SKM-1 (cell line): Measurements from ENCODE around the gene SHMT2.

Source experiments
- DNase-seq: peaks from one replicate; lab custom pipeline; 2025; ENCODE audit not compliant: unreplicated experiment; lab: John Stamatoyannopoulos, UW

The SHMT2 gene

DNA sequence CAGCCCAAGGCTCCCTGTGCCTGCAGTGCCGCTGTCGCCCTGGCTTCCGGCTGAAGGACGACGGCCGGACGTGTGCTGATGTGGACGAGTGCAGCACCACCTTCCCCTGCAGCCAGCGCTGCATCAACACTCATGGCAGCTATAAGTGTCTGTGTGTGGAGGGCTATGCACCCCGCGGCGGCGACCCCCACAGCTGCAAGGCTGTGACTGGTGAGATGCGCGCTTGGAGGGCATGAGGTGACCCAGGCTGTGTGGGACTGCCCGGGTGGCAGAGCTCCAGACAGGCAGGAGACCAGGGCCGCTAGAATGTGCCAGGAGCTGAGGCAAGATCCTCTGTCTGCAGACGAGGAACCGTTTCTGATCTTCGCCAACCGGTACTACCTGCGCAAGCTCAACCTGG lies 32.6 kb upstream of the SHMT2 start:
- DNase-seq, result no peak

DNA sequence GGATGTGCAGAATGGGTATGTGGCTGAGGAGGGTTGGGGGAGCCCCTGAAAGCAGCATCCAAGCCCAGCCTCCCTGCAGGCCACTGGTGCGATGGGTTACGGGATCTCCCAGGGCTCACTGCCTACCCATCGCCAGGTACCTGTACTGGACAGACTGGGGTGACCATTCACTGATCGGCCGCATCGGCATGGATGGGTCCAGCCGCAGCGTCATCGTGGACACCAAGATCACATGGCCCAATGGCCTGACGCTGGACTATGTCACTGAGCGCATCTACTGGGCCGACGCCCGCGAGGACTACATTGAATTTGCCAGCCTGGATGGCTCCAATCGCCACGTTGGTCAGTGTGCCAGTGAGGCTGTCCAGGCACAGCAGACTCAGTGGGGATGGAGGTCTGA lies 31.2 kb upstream of the SHMT2 start:
- DNase-seq, result no peak

DNA sequence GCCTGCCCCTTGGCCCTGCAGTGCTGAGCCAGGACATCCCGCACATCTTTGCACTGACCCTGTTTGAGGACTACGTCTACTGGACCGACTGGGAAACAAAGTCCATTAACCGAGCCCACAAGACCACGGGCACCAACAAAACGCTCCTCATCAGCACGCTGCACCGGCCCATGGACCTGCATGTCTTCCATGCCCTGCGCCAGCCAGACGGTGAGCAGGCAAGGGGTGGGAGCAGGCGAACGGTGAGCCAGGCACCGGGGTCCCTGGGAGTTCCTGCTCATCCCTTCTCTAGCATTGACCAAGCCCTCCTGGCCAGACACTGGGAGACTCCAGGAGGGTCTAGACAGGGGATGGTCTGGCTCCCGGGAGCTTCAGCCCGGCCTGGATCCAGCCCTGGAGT lies 30.3 kb upstream of the SHMT2 start:
- no peak for DNase-seq

DNA sequence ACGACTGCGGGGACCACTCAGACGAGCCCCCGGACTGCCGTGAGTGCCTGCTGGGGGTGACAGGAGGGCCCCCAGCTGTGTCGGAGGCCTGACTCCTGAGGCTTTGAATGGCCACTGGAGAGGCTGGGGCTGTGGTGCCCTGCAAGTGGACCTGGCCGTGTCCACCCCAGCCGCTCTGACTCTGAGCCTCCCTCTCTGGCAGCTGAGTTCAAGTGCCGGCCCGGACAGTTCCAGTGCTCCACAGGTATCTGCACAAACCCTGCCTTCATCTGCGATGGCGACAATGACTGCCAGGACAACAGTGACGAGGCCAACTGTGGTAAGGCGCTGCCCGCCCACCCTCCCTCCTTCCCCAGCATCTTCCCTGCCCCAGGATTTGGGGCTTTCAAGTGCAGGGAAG lies 29.0 kb upstream of the SHMT2 start:
- DNase-seq, result no peak

DNA sequence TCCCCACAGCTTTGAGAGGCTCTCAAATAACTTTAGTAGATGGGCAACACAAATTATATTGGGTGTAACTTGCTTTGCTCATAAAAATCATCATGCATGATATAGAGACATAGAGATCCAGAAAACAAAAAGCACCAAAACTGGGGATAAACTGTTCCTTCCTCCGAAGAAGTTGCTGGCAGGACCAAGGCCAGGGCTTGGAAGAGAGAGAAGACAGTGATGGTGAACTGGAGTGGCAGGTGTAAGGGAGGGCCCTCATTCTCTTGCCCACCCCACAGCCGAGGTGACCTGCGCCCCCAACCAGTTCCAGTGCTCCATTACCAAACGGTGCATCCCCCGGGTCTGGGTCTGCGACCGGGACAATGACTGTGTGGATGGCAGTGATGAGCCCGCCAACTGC lies 28.3 kb upstream of the SHMT2 start:
- DNase-seq, result no peak

DNA sequence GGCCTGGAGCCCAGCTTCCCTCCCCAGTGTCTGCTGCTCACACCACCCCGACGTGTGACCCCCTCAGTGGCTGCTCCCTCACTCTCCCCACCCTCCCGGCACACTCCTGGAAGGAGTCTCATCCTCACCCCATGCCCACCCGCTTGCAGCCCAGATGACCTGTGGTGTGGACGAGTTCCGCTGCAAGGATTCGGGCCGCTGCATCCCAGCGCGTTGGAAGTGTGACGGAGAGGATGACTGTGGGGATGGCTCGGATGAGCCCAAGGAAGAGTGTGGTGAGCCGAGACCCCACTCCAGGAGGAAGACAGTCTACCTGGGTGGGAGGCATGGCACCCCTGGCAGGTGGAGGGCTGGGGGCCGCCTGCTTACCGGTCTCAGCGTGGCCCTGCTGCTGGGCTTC lies 27.9 kb upstream of the SHMT2 start:
- no peak for DNase-seq

DNA sequence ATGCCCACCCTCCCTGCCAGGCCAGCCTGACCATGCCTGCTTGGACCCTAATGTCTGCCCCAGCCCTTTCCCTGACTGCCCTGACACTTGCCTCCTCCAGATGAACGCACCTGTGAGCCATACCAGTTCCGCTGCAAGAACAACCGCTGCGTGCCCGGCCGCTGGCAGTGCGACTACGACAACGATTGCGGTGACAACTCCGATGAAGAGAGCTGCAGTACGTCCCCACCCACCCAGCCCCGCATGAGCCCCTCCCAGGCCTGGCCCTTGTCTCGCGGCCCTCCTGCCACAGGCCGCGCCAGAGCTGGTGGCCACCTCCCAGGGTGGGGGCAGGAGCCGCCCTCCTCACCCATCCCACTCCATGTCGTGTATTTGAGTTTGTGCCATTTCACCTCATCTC lies 27.2 kb upstream of the SHMT2 start:
- no peak for DNase-seq

DNA sequence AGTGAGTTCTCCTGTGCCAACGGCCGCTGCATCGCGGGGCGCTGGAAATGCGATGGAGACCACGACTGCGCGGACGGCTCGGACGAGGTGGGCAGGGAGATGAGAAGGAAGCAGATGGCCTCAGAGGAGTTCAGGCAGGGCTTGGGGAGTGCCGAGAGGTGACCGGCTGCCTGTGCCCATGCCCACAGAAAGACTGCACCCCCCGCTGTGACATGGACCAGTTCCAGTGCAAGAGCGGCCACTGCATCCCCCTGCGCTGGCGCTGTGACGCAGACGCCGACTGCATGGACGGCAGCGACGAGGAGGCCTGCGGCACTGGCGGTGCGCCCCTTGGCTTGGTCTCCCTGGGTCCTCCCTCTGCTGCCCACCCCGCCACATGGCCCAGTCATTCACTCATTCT lies 26.3 kb upstream of the SHMT2 start:
- no peak for DNase-seq

DNA sequence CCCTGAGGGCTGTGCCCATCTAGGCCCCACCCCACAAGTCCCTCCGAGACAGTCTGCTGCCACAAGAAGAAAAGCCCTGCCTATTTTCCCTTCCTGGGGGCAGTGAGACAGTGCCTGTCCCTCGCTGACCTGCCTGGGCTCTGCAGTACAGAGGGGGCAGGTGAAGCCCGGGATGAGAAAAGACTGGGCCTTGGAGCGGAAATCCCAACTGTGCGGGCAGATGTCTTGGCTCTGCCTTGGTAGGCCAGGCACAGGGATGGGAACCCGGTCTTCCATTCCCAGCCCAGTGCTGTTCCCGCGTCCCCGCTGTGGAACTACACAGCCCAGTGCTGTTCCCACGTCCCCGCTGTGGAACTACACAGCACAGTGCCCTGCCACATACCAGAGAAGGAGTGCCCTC lies 25.7 kb upstream of the SHMT2 start:
- no peak for DNase-seq

DNA sequence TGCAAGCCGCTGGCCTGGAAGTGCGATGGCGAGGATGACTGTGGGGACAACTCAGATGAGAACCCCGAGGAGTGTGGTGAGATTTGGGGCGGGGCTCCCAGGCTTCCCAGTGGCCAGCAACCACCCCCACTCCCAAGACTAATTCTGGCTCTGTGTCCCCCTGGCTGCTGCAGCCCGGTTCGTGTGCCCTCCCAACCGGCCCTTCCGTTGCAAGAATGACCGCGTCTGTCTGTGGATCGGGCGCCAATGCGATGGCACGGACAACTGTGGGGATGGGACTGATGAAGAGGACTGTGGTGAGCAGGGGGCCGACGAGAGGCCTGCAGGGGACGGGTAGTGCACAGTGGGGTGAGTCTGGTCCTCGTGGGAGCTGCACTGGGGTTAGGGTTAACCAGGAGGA lies 25.1 kb upstream of the SHMT2 start:
- DNase-seq, result no peak

DNA sequence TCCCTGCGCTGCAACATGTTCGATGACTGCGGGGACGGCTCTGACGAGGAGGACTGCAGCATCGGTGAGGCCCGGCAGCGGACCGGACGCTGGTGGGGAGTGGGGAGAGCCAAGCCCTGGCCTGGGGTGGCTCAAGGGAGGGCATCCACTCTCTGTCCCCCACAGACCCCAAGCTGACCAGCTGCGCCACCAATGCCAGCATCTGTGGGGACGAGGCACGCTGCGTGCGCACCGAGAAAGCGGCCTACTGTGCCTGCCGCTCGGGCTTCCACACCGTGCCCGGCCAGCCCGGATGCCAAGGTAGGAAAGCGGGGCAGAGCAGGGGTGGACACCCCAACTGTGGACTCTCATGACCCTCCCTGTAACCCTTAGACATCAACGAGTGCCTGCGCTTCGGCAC lies 24.3 kb upstream of the SHMT2 start:
- no peak for DNase-seq

DNA sequence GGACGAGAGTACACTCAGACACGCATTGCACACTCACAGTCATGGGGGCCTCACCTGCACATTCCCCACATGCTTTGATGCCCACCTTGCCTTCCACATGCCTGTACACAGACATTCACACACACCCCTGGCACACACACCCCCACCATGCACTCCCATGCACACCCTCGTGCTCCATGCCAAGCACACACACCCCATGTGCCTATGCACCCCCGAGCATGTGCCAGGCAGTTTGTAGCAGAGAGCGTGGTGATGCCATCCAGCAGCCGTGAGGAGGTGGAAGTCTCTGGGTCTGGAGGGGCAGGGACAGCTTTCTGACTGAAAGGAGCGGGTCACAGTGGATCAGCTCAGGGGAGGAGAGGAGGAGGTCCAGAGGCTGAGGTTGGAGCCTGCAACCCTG lies 23.6 kb upstream of the SHMT2 start:
- DNase-seq, result no peak

DNA sequence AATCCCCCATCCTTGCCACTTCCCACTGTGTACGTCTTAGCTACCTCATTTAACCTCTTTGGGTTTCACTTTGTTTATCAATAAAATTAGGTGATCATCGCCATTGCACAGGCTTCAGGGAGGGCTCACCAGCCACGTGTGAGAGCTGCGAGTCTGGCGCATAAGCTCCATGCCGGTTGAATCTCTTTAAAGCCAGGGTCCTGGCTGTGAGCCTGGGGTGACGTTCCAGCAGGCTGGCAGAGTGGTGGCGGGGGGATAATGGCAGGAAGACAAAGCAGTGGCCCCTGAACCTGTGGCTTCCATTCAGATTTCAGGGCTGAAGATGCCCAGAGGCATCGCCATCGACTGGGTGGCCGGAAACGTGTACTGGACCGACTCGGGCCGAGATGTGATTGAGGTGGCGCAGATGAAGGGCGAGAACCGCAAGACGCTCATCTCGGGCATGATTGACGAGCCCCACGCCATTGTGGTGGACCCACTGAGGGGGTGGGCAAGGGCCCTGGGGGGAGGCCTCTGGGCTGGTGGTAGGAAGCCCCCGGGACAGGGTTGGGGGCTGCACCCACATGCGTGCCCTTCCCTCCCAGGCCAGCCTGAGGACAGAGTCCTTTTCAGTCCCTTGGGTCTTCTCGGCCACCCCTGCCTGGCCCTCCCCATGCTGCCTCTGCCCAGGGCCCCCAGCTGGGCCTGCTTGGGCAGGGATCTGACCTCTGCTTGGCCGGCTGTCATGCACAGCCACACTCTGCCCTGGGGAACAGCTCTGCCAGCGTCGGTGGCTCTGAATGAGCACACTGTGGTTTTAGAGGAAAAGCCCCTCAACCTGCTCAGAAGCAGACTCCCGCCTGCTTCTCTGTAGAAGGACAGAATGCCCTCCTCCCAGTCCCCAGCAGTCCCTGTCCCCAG lies 21.5 kb upstream of the SHMT2 start:
- no peak for DNase-seq

DNA sequence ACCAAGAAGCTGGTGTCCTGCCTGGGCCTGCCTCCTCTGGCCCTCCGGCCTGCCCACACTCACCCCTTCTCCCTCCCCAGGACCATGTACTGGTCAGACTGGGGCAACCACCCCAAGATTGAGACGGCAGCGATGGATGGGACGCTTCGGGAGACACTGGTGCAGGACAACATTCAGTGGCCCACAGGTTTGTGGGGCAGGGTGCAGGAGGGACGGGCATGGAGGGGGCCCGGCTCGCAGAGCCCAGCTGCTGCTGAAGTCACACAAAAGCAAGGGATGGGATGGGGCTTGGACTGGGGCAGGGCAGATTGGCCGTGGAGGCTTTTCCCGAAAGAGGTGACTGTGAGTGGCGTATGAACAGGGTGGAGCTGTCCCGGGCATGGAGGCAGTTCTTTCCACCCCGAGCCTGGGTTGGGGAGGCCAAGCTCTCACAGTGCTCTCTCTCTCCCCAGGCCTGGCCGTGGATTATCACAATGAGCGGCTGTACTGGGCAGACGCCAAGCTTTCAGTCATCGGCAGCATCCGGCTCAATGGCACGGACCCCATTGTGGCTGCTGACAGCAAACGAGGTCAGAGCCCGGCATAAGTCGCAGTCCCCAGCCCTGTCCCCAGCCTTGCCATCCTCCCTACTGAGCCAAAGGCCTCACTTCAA lies 20.8 kb upstream of the SHMT2 start:
- DNase-seq, result no peak

DNA sequence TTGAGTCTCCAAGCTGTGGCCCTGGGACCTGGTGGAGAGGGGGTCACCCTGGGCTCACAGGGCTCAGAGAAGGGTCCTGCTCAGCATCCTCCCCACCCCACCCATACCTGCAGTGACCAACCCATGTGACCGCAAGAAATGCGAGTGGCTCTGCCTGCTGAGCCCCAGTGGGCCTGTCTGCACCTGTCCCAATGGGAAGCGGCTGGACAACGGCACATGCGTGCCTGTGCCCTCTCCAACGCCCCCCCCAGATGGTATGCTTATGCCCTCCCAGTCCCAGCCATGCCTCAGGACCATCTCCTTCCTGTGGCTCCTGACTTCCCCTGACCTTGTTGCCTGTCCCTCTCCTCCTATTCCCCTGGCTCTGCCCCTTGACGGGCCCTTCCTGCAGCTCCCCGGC lies 19.6 kb upstream of the SHMT2 start:
- DNase-seq, result no peak

DNA sequence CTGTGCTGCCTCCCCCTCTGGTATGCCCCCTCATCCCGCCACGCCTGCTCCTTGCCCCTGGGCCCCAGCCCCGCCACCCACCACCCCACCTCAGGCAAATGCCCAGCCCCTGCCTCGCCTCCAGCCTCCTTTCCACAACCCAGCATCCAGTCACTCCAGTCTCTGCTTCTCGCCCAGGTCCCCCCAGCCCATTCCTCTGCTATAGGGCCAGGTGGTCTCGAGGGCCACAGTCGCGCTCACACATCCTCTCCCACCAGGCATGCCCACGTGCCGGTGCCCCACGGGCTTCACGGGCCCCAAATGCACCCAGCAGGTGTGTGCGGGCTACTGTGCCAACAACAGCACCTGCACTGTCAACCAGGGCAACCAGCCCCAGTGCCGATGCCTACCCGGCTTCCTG lies 19.1 kb upstream of the SHMT2 start:
- no peak for DNase-seq

DNA sequence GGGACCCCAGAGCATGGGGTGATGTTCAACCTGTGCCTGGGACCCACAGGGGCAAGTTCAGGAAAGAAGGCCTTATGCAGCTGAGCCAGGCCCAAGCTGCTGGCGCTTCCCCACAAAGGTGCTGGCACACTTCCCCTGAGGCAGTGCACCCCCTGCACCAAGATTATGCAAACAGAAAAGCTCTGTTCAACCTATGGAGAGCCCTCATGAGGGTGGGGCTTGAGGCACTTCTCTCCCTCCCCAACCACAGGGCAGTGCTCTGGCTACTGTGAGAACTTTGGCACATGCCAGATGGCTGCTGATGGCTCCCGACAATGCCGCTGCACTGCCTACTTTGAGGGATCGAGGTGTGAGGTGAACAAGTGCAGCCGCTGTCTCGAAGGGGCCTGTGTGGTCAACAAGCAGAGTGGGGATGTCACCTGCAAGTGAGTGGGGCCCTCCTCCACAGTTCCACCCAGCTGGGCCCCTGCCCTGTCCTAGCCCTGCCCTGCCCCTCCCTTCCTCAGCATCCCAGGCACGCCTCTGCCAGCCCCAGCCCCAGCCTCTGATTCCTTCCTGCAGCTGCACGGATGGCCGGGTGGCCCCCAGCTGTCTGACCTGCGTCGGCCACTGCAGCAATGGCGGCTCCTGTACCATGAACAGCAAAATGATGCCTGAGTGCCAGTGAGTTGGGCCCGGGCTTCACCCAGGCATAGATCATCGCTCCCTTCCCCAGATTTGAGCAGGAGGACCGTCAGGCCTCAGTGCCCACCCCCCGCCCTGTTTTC lies 18.4 kb upstream of the SHMT2 start:
- no peak for DNase-seq

DNA sequence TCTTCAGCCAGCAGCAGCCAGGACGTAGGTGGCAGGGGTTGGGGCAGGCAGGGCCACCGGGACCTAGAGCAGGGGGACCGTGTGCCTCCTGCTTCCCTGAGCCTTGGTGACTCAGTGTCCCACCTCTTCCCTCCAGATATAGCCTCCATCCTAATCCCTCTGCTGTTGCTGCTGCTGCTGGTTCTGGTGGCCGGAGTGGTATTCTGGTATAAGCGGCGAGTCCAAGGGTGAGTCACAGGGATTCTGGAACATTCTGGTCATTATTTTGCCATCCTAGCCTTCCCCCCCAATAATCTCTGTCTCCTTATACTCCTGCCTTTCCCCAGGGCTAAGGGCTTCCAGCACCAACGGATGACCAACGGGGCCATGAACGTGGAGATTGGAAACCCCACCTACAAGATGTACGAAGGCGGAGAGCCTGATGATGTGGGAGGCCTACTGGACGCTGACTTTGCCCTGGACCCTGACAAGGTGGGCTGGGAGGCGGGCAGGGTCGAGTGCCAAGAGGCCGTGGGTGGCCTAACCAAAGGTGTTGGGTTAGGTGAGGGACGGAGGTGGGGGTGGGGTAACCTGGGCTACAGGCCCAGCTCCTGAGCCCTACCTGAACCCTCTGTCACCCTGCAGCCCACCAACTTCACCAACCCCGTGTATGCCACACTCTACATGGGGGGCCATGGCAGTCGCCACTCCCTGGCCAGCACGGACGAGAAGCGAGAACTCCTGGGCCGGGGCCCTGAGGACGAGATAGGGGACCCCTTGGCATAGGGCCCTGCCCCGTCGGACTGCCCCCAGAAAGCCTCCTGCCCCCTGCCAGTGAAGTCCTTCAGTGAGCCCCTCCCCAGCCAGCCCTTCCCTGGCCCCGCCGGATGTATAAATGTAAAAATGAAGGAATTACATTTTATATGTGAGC lies 17.5 kb upstream of the SHMT2 start:
- no peak for DNase-seq

DNA sequence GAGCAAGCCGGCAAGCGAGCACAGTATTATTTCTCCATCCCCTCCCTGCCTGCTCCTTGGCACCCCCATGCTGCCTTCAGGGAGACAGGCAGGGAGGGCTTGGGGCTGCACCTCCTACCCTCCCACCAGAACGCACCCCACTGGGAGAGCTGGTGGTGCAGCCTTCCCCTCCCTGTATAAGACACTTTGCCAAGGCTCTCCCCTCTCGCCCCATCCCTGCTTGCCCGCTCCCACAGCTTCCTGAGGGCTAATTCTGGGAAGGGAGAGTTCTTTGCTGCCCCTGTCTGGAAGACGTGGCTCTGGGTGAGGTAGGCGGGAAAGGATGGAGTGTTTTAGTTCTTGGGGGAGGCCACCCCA lies 16.8 kb upstream of the SHMT2 start:
- DNase-seq, result no peak

DNA sequence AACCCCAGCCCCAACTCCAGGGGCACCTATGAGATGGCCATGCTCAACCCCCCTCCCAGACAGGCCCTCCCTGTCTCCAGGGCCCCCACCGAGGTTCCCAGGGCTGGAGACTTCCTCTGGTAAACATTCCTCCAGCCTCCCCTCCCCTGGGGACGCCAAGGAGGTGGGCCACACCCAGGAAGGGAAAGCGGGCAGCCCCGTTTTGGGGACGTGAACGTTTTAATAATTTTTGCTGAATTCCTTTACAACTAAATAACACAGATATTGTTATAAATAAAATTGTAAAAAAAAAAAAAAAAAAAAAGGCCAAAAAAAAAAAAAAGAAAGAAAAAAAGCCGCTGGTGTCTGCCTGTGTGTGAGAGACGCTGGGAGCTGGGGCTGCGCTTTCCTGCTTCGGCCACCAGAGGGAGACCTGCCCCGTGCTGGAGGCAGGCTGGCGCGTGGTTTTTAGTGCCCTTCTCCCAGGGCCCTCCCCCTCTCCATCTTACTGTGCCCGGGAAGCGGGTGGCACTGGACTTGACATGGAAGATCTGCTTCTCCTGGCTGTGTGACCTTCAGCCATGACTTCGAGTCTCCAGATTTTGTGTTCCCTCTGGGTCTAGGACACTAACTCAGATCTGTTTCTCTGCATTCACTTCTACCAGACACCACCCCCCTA lies 16.3 kb upstream of the SHMT2 start:
- DNase-seq, result no peak
